ENCODE measurements around the gene NOTCH2.
A peak's percentile ranks its signal among the peaks of the same experiment; 100 is the strongest.

NOTCH2 gene

GRCh38 chr1:119893238-119893791 is 176.1 kb downstream of the NOTCH2 start:
- no peak for TF ChIP-seq JUND (IDR thresholded peaks at IDR 0.05; ENCODE audit: low read depth)
- DNase-seq (ENCODE audit: low read depth in 1 of 2, low spot score in 1 of 2): peak in 1 of 2 experiments; percentile 54
- in situ Hi-C loops (cut with HindIII; ENCODE audit: low pct_unique_long_range_greater_than_20kb, low sequenced_read_pairs): no loop called here

DNA sequence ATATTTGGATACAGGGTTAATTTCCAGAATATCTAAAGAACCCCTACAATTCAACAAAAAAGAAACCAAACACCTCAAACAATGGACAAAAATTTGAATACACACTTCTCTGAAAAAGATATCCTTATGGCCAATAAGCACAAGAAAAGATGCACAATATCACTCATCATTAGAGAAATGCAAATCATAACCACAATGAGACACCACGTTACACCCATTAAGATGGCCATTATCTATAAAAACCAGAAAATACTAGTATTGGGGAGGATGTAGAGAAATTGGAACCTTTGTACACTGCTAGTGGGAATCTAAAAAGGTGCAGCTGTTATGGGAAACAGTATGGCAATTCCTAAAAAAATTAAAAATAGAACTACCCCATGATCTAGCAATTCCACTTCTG is 178.1 kb downstream of the NOTCH2 start:
- in situ Hi-C loops (cut with HindIII; ENCODE audit: low pct_unique_long_range_greater_than_20kb, low sequenced_read_pairs): no loop called here
- no peak for DNase-seq (ENCODE audit: low read depth in 1 of 2, low spot score in 1 of 2)
- TF ChIP-seq JUND (IDR thresholded peaks at IDR 0.05; ENCODE audit: low read depth): no peak

GRCh38 chr1:119888476-119888875 is 181.0 kb downstream of the NOTCH2 start:
- TF ChIP-seq JUND (IDR thresholded peaks at IDR 0.05; ENCODE audit: low read depth): no peak
- in situ Hi-C loops (cut with HindIII; ENCODE audit: low pct_unique_long_range_greater_than_20kb, low sequenced_read_pairs): no loop called here

GRCh38 chr1:119887427-119887826 is 182.0 kb downstream of the NOTCH2 start:
- no peak for DNase-seq (ENCODE audit: low read depth in 1 of 2, low spot score in 1 of 2)
- in situ Hi-C loops (cut with HindIII; ENCODE audit: low pct_unique_long_range_greater_than_20kb, low sequenced_read_pairs): no loop called here
- no peak for TF ChIP-seq JUND (IDR thresholded peaks at IDR 0.05; ENCODE audit: low read depth)

More at GRCh38 chr1:119888476-119888875, 181.0 kb downstream of the NOTCH2 start:
- DNase-seq (ENCODE audit: low read depth in 1 of 2, low spot score in 1 of 2): no peak

DNA sequence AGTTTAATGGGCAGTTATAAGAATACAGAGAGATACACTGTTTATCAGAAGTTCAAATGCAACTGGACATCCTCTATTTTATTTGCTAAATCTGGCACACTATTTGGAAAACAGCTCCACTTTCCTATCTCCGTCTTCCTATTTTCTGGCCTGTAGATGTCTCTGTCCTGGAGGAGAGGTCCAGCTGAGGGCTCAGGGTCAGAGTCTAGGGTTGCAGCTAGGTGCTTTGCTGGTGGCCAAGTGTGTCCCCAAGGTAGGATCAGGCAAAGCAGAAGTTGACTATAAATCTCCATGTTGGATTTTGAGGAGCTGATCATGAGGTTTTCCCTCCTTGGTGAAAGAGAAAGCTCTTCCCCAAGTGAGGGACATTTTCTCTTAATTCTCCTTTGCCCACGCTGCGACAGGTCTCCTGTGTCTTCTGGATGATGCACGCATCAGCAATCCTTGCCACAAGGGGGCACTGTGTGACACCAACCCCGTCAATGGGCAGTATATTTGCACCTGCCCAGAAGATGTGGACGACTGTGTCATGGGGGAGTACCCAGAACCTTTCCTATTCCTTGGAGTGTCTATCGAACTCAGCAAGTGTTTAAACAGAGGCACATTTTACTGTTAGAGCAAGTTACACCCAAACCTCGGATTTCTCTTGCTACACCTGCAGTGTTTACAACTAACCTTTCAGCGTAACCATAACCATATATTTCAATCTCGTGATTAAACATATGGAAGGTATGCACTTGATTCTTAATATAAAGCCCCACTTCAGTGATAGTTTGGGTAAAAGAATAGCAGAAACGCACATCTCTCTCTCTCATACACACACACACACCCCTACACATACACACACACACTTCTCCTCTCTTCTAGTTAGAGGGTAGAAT is 183.3 kb downstream of the NOTCH2 start:
- in situ Hi-C loops (cut with HindIII; ENCODE audit: low pct_unique_long_range_greater_than_20kb, low sequenced_read_pairs): no loop called here
- no peak for TF ChIP-seq JUND (IDR thresholded peaks at IDR 0.05; ENCODE audit: low read depth)

DNA sequence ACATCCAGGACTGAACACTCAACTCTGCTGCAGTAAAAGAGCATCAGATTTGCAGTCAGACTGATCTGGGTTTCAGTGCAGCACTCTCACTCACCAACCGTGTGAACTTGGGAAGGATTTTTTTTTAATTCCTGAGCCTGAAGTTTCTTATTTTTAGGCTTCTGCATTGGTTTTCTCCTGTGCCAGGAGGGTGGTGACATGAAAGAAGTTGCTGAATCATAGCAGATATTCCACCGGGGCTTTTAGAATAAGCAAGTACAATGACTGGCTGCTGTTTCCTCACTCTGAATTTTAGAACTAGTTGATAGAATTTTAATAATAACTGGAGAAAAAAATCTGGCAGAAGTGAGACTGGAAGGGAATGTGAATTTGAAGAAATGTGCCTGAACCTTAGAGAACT is 184.8 kb downstream of the NOTCH2 start:
- no peak for DNase-seq (ENCODE audit: low read depth in 1 of 2, low spot score in 1 of 2)
- no peak for TF ChIP-seq JUND (IDR thresholded peaks at IDR 0.05; ENCODE audit: low read depth)
- in situ Hi-C loops (cut with HindIII; ENCODE audit: low pct_unique_long_range_greater_than_20kb, low sequenced_read_pairs): no loop called here

More for the DNA sequence above, 183.3 kb downstream of the NOTCH2 start:
- DNase-seq (ENCODE audit: low read depth in 1 of 2, low spot score in 1 of 2): peak; percentile 15 to 72

- DNase-seq (ENCODE audit: low read depth in 1 of 2, low spot score in 1 of 2): no peak
- TF ChIP-seq JUND (IDR thresholded peaks at IDR 0.05; ENCODE audit: low read depth): no peak
- in situ Hi-C loops (cut with HindIII; ENCODE audit: low pct_unique_long_range_greater_than_20kb, low sequenced_read_pairs): no loop called here
Observed at GRCh38 chr1:119883826-119884225, 185.6 kb downstream of the NOTCH2 start.

DNA sequence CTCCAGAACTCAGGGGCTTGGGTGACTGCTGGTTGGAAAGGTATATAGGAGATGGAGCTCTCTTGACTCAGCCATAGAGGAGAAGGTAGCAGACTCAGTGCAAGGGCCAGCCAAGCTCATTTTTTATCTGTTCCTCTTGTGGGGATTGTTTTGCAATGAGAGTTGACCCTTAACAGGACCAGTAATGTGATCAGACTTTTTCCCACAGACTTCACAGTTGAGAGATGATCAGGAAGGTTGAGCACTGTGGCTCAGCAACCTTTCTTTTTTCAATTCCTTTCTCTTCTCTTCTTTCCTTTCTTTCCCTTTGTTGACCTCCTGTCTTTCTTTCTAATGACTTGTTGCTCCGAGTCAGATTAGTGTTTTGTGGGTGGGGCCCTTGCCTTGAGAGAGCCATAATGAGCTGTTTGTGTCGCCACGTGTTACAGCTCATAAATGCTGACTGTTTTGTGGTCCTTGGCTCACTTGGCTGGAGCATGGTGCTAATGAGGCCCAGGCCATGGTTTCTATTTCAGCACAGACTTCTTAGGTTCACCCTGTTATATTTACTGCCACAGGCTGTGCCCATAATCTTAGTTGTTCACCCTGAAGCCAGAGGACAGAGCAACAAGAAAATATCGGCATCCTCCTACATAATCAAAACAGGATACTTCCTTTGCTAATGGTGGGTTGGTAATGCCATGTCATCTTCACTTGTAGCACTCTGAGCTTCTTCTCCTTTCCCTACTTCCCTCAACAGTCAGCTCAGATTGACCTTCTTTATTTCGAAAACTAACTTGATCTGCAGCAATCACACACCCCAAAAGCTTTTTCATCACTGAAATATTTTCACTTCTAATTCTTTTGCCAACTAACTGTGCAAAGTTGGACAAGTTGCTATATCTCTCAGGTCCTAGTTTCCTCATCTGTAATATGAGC is 187.1 kb downstream of the NOTCH2 start:
- no peak for DNase-seq (ENCODE audit: low read depth in 1 of 2, low spot score in 1 of 2)
- TF ChIP-seq JUND (IDR thresholded peaks at IDR 0.05; ENCODE audit: low read depth): no peak
- in situ Hi-C loops (cut with HindIII; ENCODE audit: low pct_unique_long_range_greater_than_20kb, low sequenced_read_pairs): no loop called here

- DNase-seq (ENCODE audit: low read depth in 1 of 2, low spot score in 1 of 2): no peak
- in situ Hi-C loops (cut with HindIII; ENCODE audit: low pct_unique_long_range_greater_than_20kb, low sequenced_read_pairs): no loop called here
- no peak for TF ChIP-seq JUND (IDR thresholded peaks at IDR 0.05; ENCODE audit: low read depth)
Observed at GRCh38 chr1:119879510-119880434, 189.7 kb downstream of the NOTCH2 start.

DNA sequence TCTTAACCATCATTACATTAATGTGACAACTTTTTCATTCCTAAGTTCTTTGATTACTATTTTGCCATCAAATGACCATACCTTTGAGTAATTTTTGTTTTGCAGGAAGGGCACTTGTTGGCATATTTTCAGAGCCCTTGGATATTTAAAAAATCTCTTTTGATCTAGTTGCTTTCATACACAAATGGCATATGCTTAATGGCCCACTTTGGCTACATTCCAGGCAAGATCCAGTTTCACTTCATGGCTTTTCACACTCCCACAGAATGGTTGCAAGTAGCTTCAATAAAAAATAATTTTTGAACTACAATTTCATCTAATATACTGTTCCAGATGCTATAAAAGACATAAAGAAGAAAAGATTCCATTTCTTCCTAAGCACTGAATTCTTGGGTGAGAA is 191.3 kb downstream of the NOTCH2 start:
- DNase-seq (ENCODE audit: low read depth in 1 of 2, low spot score in 1 of 2): no peak
- in situ Hi-C loops (cut with HindIII; ENCODE audit: low pct_unique_long_range_greater_than_20kb, low sequenced_read_pairs): no loop called here
- no peak for TF ChIP-seq JUND (IDR thresholded peaks at IDR 0.05; ENCODE audit: low read depth)

DNA sequence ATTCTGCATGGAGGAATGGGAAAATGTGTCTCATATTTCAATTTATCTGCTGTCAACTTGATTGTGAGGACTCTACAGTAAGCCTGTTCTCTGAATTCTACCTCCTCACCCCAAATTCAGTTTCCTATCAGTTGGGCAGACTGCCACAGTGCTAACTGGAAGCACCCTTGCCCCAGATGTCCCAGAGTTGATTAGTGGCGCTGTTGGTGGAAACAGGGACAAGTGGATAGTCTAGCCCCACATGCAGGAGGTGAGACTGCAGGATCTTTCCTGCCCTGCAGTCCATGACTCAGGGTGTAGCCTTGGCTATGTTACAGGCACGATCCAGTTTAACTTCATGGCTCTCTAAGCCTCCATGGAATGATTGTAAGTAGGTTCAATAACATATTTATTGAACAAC is 195.3 kb downstream of the NOTCH2 start:
- DNase-seq (ENCODE audit: low read depth in 1 of 2, low spot score in 1 of 2): no peak
- TF ChIP-seq JUND (IDR thresholded peaks at IDR 0.05; ENCODE audit: low read depth): no peak
- in situ Hi-C loops (cut with HindIII; ENCODE audit: low pct_unique_long_range_greater_than_20kb, low sequenced_read_pairs): no loop called here

Data from T47D (cell line).